ENCODE data around the gene GRIPAP1.
"Not testable (repeated sequence)": the region's sequence is repeated elsewhere in the genome, so short reads cannot be mapped to it uniquely, and the experiment has no call there.

The GRIPAP1 gene

GRCh38 chrX:48996969-48997368 is 5.1 kb downstream of the GRIPAP1 start:
- no peak for TF ChIP-seq BHLHE40 (IDR thresholded peaks at IDR 0.05; ENCODE audit: borderline replicate concordance)
- TF ChIP-seq L3MBTL2 (conservative IDR thresholded peaks at IDR 0.05) = no peak
- no peak for TF ChIP-seq SUZ12 (IDR thresholded peaks at IDR 0.05)
- TF ChIP-seq ZNF384 (IDR thresholded peaks at IDR 0.05) = no peak
- TF ChIP-seq FOXM1 (IDR thresholded peaks at IDR 0.05; ENCODE audit: borderline replicate concordance) = no peak
- CTCF ChIA-PET = no interaction called here
- POLR2A ChIA-PET = no interaction called here
- no peak for DNase-seq (ENCODE audit: extremely low spot score)

DNA sequence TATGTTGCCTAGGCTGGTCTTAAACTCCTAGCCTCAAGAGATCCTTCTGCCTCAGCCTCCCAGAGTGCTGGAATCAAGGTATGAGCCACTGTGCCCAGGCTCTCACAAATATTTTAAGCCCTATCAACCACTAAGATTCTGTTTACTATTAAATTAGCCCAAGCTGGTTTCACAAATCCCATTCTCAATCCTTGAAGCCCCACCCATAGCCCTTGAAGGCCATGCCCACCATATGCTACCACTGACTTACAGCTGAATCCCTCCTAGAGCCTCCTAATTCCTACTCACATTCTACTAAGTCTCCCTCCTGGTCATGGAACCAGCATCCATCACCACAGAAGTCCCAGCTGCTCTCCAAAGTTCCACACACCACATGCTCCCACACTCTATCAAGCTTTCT is 9.7 kb downstream of the GRIPAP1 start:
- ChIA-PET CTCF (interaction anchor here (0.6 kb wide), 1 partner anchor 72 kb away, joined by 4 read pairs; no protein-coding TSS in a partner anchor), POLR2A (no interaction called here)
- TF ChIP-seq TARDBP (IDR thresholded peaks at IDR 0.05) (no peak), FOXA1 (IDR thresholded peaks at IDR 0.05) (no peak), SP1 (IDR thresholded peaks at IDR 0.05) (no peak), CTBP1 (IDR thresholded peaks at IDR 0.05; ENCODE audit: borderline replicate concordance) (no peak), L3MBTL2 (conservative IDR thresholded peaks at IDR 0.05) (no peak)
- DNase-seq (ENCODE audit: extremely low spot score) = no peak

DNA sequence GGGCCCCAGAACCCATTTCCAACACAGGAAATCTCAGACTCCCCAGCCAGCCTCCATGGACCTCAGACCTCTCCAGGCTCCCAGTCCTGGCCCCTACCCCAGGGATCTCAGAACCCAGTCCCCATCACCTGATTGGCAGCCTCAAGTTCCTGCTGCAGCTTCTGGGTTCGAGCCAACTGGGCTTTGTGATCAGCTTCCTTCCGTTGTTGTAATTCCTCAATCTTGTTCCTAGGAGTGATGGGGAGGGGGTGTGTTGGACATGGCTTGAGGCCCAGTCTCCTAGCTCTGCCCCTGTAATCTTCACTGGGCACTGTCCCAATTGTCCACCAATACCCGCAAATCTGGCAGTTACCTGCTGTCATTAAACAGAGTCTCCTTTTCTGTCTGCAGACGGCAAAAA is 12.6 kb downstream of the GRIPAP1 start:
- POLR2A ChIA-PET = no interaction called here
- CTCF ChIA-PET = no interaction called here
- no peak for TF ChIP-seq ARNT (IDR thresholded peaks at IDR 0.05)
- no peak for TF ChIP-seq TARDBP (IDR thresholded peaks at IDR 0.05)
- no peak for TF ChIP-seq SUZ12 (IDR thresholded peaks at IDR 0.05)
- no peak for TF ChIP-seq HDGF (IDR thresholded peaks at IDR 0.05; ENCODE audit: borderline replicate concordance)
- no peak for TF ChIP-seq LEF1 (IDR thresholded peaks at IDR 0.05; ENCODE audit: borderline replicate concordance)
- no peak for TF ChIP-seq FOXK2 (IDR thresholded peaks at IDR 0.05)
- no peak for TF ChIP-seq CTBP1 (IDR thresholded peaks at IDR 0.05; ENCODE audit: borderline replicate concordance)
- no peak for TF ChIP-seq ZNF384 (IDR thresholded peaks at IDR 0.05)
- no peak for TF ChIP-seq ELF4 (IDR thresholded peaks at IDR 0.05)
- TF ChIP-seq, protein P1, sequence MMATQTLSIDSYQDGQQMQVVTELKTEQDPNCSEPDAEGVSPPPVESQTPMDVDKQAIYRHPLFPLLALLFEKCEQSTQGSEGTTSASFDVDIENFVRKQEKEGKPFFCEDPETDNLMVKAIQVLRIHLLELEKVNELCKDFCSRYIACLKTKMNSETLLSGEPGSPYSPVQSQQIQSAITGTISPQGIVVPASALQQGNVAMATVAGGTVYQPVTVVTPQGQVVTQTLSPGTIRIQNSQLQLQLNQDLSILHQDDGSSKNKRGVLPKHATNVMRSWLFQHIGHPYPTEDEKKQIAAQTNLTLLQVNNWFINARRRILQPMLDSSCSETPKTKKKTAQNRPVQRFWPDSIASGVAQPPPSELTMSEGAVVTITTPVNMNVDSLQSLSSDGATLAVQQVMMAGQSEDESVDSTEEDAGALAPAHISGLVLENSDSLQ (IDR thresholded peaks at IDR 0.05) = no peak
- no peak for TF ChIP-seq SP1 (IDR thresholded peaks at IDR 0.05)
- TF ChIP-seq FOXM1 (IDR thresholded peaks at IDR 0.05; ENCODE audit: borderline replicate concordance) = no peak
- TF ChIP-seq FOXA1 (IDR thresholded peaks at IDR 0.05) = no peak
- TF ChIP-seq BHLHE40 (IDR thresholded peaks at IDR 0.05; ENCODE audit: borderline replicate concordance) = no peak
- no peak for DNase-seq (ENCODE audit: extremely low spot score)

DNA sequence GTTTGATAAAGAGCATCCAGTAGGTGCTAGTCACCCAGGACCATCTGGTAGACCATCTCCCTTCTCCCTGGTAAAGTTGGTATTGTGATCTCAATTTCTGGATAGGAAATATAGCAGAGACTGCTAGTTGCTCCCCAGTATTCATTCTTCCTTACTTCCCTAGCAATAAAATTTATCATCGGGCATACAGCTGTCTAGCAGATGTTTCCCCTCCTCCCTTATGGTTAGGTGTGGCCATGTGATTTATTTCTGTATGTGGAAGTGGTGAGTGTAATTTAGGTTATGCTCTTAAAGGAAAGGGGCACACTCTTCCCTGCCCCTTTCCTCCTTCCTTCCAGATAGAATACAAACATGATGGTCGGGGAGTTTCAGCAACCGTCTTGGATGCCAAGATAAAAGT is 18.2 kb downstream of the GRIPAP1 start:
- TF ChIP-seq, protein P1 (IDR thresholded peaks at IDR 0.05) = no peak
- TF ChIP-seq BHLHE40 (IDR thresholded peaks at IDR 0.05; ENCODE audit: borderline replicate concordance) = no peak
- TF ChIP-seq L3MBTL2 (conservative IDR thresholded peaks at IDR 0.05) = no peak
- TF ChIP-seq FOXA1 (IDR thresholded peaks at IDR 0.05) = no peak
- no peak for TF ChIP-seq SP1 (IDR thresholded peaks at IDR 0.05)
- TF ChIP-seq FOXM1 (IDR thresholded peaks at IDR 0.05; ENCODE audit: borderline replicate concordance) = no peak
- TF ChIP-seq ARNT (IDR thresholded peaks at IDR 0.05) = no peak
- no peak for TF ChIP-seq LEF1 (IDR thresholded peaks at IDR 0.05; ENCODE audit: borderline replicate concordance)
- no peak for TF ChIP-seq NFRKB (IDR thresholded peaks at IDR 0.05)
- no peak for TF ChIP-seq SUZ12 (IDR thresholded peaks at IDR 0.05)
- no peak for TF ChIP-seq TARDBP (IDR thresholded peaks at IDR 0.05)
- TF ChIP-seq HDGF (IDR thresholded peaks at IDR 0.05; ENCODE audit: borderline replicate concordance) = no peak
- no peak for TF ChIP-seq FOXK2 (IDR thresholded peaks at IDR 0.05)
- TF ChIP-seq CTBP1 (IDR thresholded peaks at IDR 0.05; ENCODE audit: borderline replicate concordance) = no peak
- no peak for TF ChIP-seq ELF4 (IDR thresholded peaks at IDR 0.05)
- TF ChIP-seq ZNF384 (IDR thresholded peaks at IDR 0.05) = no peak
- POLR2A ChIA-PET = interaction anchor here (1.3 kb wide), 1 partner anchor 26 kb away, joined by 3 read pairs; no protein-coding TSS in a partner anchor

GRCh38 chrX:48983081-48983480 is 19.0 kb downstream of the GRIPAP1 start:
- CTCF ChIA-PET = interaction anchor here (0.8 kb wide), 1 partner anchor 11 kb away, joined by 3 read pairs; no protein-coding TSS in a partner anchor
- no peak for DNase-seq (ENCODE audit: extremely low spot score)
- POLR2A ChIA-PET = interaction anchor here (1.3 kb wide), 2 partner anchors 11 to 25 kb away, joined by 3 read pairs; no protein-coding TSS in a partner anchor
- TF ChIP-seq SP1 (IDR thresholded peaks at IDR 0.05) (no peak), FOXA1 (IDR thresholded peaks at IDR 0.05) (no peak), HDGF (IDR thresholded peaks at IDR 0.05; ENCODE audit: borderline replicate concordance) (no peak), SUZ12 (IDR thresholded peaks at IDR 0.05) (no peak), CTBP1 (IDR thresholded peaks at IDR 0.05; ENCODE audit: borderline replicate concordance) (no peak), ZNF384 (IDR thresholded peaks at IDR 0.05) (no peak), FOXK2 (IDR thresholded peaks at IDR 0.05) (no peak), ELF4 (IDR thresholded peaks at IDR 0.05) (no peak), LEF1 (IDR thresholded peaks at IDR 0.05; ENCODE audit: borderline replicate concordance) (no peak), L3MBTL2 (conservative IDR thresholded peaks at IDR 0.05) (no peak), FOXM1 (IDR thresholded peaks at IDR 0.05; ENCODE audit: borderline replicate concordance) (no peak), NFRKB (IDR thresholded peaks at IDR 0.05) (no peak), TARDBP (IDR thresholded peaks at IDR 0.05) (no peak), ARNT (IDR thresholded peaks at IDR 0.05) (no peak), BHLHE40 (IDR thresholded peaks at IDR 0.05; ENCODE audit: borderline replicate concordance) (no peak)
- TF ChIP-seq, protein P1 (IDR thresholded peaks at IDR 0.05) = no peak

More for the DNA sequence above, 18.2 kb downstream of the GRIPAP1 start:
- CTCF ChIA-PET = no interaction called here
- DNase-seq (ENCODE audit: extremely low spot score) = no peak

DNA sequence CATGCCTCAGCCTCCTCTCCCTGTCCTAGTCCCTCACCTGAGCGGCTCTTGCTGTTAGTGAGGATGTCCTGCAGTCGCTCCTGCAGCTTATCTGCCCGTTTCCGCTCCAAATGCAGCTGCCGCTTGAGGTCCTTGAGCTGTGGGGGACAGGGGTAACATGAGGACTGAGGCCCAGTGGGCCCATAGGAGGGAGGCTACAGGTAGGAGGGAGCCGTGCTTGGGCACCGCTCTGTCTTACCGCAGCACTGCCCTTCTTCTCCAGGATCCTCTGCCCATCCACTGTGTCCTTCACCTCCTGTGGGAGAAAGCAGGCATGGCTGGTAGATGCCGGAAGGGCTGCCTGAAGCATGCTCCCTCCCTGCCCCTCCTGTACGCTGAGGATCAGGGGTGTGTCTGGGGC is 20.9 kb downstream of the GRIPAP1 start:
- ChIA-PET CTCF (no interaction called here), POLR2A (no interaction called here)
- no peak for DNase-seq (ENCODE audit: extremely low spot score)
- no peak for TF ChIP-seq ARNT (IDR thresholded peaks at IDR 0.05)
- TF ChIP-seq FOXA1 (IDR thresholded peaks at IDR 0.05) = no peak
- no peak for TF ChIP-seq LEF1 (IDR thresholded peaks at IDR 0.05; ENCODE audit: borderline replicate concordance)
- TF ChIP-seq BHLHE40 (IDR thresholded peaks at IDR 0.05; ENCODE audit: borderline replicate concordance) = no peak
- no peak for TF ChIP-seq TARDBP (IDR thresholded peaks at IDR 0.05)
- TF ChIP-seq L3MBTL2 (conservative IDR thresholded peaks at IDR 0.05) = no peak
- TF ChIP-seq SP1 (IDR thresholded peaks at IDR 0.05) = no peak
- no peak for TF ChIP-seq ELF4 (IDR thresholded peaks at IDR 0.05)
- TF ChIP-seq, protein P1 (IDR thresholded peaks at IDR 0.05) = no peak
- TF ChIP-seq NFRKB (IDR thresholded peaks at IDR 0.05) = no peak
- TF ChIP-seq FOXK2 (IDR thresholded peaks at IDR 0.05) = no peak
- TF ChIP-seq ZNF384 (IDR thresholded peaks at IDR 0.05) = no peak
- TF ChIP-seq FOXM1 (IDR thresholded peaks at IDR 0.05; ENCODE audit: borderline replicate concordance) = no peak
- no peak for TF ChIP-seq SUZ12 (IDR thresholded peaks at IDR 0.05)
- TF ChIP-seq HDGF (IDR thresholded peaks at IDR 0.05; ENCODE audit: borderline replicate concordance) = no peak
- TF ChIP-seq CTBP1 (IDR thresholded peaks at IDR 0.05; ENCODE audit: borderline replicate concordance) = no peak

DNA sequence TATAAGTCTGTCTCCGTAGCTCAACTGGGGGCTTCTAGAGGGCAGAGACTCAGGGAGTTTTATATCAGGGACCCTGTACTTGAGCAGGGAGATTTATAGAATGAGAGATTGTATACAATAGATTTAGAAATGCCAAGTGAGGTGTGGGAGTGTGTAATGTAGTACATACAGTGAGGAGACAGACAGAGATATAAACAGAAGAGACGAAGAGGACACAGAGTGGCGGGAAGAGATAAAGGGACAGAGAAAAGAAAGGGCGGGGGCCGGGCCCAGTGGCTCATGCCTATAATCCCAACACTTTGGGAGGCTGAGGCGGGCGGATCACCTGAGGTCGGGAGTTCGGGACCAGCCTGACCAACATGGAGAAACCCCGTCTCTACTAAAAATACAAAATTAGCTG is 21.7 kb downstream of the GRIPAP1 start:
- DNase-seq (ENCODE audit: extremely low spot score); POLR2A ChIA-PET; CTCF ChIA-PET: not testable (repeated sequence)

All from HEK293T (cell line).